GM21515 (cell line): ENCODE results near the gene CEACAM16.
"Not testable (repeated sequence)": the region's sequence is repeated elsewhere in the genome, so short reads cannot be mapped to it uniquely, and the experiment has no call there.

Source experiments
- ATAC-seq: cut with Tn5 transposase; IDR thresholded peaks from one replicate; pipeline ENCODE4 v1.9.1; 2021; ENCODE audit not compliant: unreplicated experiment

Gene CEACAM16

DNA sequence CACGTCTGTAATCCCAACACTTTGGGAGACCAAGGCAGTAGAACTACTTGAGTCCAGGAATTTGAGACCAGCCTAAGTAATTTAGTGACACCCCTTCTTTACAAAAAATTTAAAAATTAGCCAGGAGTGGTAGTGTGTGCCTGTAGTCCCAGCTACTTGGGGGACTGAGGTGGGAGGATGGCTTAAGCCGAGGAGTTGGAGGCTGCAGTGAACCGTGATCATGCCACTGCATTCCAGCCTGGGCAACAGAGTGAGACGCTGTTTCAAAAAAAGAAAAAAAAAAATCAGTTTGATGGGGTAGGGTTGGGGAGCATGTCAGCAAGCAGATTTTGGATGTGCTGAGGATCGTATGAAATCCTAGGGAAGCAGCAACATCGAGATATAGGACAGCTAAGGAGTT, 23.4 kb upstream of the CEACAM16 start:
- ATAC-seq: no peak

DNA sequence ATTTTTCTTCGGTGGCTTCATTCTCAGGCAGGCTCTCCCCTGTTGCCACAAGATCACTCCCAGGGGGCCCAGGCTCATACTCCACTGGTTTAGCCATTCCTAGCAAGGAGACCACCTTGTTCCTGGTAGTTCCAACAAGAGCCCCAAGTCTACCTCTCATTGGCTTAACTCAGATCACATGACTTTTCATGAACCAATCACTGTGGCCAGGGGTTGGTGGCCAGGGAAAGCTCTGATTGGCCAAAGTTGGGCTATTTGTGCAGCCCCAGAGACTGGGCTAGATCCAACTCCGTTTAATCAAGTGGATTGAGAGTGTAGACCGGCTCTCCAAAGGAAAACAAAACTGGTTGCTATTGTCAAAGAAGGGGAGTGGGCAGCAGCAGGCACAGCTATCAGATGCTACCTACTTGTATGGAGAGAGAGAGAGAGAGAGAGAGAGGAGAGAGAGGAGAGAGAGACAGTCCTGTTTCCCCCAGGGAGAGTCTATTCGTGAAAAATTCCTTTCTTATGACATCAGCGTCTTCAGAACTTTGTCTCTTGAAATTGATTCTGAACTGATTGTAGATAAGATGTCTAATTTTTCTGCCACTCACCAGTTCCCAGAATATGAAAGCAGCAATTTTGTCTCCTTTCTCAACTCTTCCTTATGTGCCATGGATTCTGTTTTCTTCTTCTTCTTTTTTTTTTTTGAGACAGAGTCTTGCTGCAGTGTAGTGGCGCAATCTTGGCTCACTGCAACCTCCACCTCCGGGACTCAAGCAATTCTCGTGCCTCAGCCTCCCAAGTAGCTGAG, 21.7 kb upstream of the CEACAM16 start:
- no peak for ATAC-seq

DNA sequence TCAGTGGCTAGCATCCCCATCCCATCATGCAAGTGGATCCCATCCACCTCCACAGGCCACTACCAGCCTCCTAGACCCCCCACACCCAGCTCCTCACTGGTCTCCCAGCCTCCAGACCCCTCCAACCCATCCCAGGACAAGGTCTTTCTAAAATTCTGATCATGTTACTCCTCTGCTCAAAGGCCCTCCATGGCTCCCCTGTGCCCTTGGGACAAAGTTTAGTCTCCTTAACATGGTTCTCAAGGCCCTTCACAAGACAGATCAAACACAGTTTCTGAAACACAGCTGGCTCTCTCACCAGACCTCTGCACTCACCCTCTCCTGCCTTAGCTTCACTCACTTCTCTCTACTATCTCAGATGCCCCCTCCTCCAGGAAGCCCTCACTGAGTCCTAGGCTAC, 18.4 kb upstream of the CEACAM16 start:
- no peak for ATAC-seq

DNA sequence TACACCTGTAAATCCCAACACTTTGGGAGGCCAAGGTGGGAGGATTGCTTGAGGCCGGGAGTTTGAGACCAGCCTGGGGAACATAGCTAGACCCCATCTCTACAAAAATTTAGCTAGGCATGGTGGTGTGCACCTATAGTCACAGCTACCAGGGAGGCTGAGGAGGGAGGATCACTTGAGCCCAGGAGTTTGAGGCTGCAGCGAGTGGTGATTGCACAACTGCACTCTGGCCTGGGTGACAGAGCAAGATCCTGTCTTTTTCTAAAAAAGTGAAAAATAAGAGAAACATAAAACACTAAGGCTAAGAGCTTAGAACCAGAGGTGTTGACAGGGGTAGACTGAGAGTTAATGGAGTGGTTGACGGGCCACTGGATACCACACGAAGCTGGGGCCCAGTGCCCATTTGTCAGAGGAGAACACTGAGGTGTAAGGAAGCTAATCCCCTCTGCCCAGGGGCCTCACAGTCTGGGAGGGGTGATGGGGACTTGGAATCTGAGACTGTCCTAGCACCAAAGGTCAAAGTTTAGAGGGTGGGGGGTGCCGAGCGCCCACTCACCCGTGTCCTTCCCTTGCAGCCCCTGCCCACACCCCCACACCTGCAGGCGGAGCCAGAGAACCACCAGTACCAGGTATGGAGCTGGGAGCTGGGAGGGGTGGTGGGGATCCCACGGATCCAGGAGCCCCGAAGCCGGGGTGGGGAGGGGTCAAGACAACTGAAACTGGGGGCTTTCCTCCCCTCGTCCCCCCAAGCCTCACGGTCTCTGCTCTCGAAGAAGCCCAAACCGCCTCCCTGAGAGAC, 16.8 kb upstream of the CEACAM16 start:
- no peak for ATAC-seq

DNA sequence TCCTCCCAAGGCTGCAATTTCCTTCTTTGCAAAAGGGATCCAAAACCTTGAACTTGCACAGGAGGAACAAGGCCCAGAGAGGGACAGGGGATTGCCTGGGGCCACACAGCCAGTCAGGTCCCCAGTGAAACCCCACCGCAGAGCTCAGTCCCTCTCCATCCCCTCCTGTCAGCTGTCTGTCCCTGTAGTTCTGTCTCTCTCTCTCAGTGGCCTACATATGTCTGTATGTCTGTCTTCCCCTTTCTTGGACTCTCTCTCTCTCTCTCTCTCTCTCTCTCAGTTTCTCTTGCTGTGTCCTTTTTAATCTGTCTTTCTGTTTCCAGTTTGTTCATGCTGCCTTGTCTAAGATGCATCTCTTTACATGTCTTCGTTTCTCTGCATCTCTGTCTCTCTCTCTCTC, 16.1 kb upstream of the CEACAM16 start:
- ATAC-seq: no peak

DNA sequence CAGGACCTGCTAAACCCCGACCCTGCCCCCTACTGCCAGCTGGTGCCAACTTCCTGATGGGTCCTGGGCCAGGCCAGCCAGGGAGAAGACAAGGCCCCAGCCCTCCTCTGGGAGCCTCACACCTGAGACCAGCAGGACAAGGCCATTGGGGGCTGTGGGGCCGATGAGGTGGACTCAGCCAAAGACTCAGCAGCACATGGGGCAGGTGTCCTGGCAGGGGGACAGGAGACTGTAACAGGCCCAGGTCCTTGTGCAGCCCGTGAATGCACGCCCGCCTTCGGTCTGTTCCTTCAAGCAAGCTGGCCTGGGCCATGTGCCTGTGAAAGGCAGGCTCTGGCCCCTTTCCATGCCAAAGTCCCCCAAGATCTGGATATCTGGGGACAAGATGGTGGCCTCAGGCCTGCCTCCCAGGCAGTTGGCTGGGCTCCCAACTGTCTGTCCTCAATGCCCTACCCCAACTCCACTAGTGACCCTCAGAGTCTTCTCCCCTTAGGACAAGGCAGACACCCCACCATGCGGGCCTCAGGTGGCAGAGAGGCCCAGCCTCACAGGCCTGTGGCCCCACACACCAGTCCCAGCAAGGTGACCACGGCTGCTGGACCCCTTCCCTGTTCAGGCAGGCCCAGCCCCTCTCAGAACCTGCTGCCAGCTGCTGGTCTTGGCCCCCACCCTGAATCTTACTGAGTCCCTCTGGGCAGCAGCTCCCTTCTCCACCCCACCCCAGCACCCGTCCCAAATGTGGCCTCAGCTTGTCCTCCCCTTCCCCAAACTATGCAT, 15.3 kb upstream of the CEACAM16 start:
- ATAC-seq: no peak

DNA sequence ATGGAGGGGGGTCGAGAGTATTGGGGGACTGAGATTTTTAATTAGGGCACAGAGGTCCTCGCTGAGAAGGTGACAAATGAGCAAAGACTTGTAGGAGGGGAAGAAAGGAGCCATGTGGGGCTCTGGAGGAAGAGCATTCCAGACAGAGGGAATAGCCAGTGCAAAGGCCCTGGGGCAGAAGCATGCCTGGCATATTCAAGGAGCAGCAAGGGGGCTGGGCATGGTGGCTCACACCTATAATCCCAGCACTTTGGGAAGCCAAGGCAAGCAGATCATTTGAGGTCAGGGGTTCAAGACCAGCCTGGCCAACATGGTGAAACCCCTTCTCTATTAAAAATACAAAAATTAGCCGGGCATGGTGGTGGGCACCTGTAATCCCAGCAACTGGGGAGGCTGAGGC, 14.6 kb upstream of the CEACAM16 start:
- ATAC-seq: not testable (repeated sequence)

DNA sequence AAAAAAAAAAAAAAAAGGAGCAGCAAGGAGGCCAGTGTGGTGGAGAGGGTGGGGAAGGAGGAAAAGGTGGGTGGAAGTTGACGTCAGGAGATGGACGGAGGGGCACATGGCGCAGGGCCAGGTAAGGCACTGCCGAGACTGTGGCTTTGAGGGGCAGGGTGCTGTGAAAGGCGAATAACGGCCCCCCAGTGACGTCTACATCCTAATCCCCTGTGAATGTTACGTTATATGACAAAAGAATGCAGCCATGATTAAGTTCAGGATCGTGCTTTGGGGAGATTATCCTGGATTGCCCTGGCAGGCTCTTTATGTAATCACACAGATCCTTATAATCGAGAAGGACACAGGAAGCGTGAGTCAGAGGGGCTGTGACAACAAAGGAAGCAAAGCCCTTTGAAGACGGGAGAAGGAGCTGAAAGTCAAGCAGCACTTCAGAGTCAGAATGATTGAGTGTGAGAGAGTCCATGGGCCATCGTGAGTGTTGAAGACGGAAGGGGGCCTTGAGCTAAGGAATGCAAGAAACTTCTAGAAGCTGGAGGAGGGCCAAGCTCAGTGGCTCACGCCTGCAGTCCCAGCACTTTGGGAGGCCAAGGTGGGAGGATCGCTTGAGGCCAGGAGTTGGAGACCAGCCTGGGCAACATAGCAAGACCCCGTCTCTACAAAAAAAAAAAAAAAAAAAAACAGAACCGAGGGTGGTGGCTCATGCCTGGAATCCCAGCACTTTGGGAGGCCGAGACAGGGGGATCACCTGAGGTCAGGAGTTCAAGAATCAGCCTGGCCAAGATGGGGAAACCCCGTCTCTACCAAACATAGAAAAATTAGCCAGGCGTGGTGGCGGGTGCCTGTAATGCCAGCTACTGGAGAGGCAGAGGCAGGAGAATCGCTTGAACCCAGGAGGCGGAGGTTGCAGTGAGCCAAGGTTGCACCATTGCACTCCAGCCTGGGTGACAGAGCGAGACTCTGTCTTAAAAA, 13.8 kb upstream of the CEACAM16 start:
- ATAC-seq: no peak

DNA sequence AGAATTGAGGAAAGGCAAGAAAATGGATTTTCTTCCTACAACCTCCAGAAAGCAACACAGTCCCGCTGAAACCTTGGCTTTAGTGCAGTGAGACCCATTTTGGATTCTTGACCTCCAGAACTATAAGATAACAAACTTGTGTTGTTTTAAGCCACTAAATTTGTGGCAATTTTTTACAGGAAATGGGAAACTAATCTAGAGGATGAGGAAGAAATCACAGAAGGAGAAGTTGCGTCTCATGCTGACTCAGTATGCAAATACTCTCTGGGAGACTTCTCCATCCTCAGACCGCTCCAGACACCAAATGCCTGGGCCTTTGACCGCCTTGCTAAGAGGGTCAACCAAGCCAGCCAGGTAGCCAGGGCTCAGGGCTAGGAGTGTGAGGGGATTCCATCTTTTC, 13.1 kb upstream of the CEACAM16 start:
- ATAC-seq: no peak

DNA sequence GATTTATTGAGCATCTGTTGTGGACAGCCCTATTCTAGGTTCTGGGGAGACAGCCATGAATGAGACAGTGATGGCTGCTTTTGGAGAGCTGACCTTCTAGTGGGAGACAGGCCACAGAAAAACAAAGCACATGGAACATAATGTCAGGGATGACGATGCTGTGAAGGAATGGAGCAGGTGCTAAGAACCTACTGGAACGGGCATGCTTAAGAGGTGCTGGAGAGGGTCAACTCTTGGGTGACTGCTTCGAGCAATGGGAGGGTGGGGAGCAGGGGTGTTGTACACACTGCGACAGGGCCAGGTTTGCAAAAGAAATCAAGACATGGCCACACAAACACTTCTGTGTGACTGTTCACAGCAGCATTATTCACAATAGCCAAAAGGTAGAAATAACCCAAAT, 12.1 kb upstream of the CEACAM16 start:
- ATAC-seq: no peak

DNA sequence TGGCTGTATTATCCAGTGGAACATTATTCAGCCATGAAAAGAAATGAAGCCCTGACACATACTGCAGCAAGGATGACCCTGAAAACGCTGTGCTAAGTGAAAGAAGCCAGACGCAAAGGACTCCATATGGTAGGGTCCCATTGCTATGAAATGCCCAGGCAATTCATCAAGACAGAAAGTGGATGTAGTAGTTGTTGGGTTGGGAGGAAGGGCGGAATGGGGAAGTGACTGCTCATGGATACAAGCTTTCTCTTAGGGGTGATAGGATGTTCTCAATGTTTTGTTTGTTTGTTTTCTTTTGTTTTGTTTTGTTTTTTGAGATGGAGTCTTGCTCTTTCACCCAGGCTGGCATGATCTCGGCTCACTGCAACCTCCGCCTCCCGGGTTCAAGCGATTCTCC, 11.1 kb upstream of the CEACAM16 start:
- ATAC-seq: no peak

DNA sequence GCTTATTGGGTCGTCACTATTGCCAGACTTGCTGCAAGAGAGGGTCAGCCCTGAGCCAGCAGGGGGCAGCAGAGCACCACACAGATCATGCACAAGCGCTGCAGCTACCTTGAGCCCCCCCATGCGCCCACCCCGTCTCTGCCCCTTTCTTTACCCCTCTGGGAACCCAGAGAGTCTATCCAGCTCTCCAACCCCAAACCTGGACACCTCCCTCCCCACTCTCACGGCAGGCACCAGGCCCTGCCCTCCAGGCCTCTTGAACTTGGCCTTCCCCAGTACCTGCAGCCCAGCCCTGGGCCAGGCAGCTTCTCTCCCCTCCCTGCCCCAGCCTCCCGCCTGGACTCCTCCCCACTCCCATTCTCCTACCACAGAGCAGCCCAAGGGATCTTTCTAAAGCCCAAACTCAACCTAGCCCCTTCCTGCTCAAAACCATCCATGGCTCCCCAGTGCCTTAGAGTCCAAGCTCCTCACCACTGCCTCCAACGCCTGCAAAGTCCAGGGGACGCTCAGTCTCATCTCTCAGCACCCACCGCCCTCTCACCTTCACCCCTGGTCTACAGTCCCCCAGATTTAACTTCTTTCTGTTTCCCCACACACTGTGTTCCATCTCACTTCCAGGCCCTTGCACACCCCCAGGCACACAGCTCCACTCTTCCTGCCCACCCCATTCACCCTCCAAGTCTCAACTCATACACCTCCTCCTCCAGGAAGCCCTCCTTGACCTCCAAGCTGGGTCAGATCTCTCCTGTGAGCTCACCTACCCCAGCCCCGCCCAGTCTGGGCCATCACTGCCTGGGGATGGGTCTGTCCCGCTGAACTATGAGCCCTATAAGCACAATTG, 9.4 kb upstream of the CEACAM16 start:
- ATAC-seq: no peak

DNA sequence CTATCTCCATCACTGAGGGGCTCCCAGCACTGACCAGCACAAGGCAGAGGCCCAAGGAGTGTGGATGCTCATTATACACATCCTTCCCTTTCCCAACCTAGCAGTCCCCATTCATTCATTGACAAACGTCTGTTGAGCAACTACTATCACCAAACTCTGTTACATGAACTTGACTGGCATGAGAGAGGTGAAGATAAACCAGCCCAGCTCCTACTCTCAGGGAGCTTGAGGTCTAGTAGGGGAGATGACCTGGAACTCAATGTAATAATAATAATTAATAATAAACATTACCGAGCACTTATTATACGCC, 8.9 kb upstream of the CEACAM16 start:
- ATAC-seq: no peak

DNA sequence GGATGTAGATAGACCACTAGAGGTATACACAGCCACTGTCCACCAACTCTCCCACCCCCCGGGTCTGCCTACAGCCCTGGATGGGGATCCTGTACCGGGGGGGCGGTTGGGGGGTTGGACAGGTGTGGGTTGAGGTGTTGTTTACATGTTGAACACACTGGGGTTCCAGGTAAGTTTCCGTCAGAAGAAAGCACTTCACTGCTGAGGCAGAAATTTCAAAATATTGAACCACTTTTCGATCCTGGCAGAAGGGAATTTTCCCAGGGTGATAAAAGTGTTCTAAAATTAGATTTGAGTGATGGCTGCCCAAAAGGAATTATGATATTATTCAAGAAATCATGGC, 6.6 kb upstream of the CEACAM16 start:
- ATAC-seq: no peak

DNA sequence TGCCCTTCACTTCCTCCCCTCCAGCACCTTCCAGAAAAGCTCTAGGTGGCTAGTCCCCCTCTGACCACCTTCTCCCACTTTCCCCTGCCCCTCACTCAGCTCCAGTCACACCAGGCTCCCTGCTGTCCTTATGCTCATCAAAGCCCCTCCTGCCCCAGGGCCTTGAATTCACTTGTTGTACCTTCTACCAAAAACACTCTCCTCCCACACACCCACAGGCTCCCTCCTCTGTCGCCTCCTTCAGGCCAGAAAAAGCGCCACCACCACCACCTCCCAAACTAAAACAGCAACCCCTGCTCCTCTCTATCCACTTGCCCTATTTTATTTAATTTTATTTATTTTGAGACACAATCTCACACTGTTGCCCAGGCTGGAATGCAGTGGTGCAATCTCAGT, 4.8 kb upstream of the CEACAM16 start:
- no peak for ATAC-seq

DNA sequence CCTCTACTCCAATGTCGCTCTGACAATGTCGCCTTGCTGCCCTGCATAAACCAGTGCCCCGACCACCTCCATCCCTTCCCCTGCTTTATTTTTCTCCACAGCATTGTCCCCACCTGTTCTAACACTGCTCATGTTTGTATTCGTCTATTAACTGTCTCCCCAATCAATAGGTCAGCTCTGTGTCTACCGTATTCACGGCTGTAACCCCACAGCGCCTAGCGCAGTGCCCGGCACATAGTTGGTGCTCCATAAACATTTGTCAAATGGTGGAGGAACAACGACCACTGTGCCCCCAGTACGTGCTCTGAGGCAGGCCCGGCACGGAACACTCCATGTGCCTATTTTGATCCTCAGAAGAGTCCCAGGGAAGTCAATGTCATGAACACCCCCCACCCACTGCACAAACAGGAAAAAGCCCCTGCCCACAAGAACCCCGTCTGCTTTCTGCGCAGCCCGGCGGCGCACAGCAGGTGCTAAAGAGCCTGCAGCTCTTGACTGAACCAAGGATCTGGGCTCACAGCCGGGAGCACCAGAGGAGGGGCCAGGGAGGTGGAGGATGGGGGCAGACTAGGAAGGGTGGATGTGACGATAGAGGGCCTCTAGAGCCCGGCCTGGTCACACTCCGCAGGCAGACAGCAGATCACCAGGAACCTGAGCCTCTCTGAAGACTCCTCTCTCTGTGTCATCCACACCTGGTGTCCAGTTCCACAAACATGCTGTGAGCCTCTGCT, 1.8 kb upstream of the CEACAM16 start:
- ATAC-seq: no peak

DNA sequence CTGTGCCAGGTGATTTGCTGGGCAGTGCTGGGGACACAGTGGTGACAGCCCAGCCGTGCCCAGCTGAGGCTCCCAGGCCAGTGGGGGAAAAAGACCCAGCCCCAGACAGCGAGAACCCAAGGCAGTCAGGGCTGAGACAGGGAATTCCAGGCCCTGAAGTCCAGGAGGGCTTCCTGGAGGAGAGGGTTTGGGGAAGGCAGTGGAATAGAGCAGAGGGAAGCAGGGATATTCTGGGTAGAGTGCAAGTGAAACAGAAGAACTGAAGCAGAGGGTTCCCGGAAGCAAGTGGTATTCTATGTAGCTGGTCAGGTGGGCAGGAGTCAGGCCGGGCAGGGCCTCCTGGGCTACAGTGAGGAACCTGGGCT, 1.3 kb upstream of the CEACAM16 start:
- ATAC-seq: no peak

DNA sequence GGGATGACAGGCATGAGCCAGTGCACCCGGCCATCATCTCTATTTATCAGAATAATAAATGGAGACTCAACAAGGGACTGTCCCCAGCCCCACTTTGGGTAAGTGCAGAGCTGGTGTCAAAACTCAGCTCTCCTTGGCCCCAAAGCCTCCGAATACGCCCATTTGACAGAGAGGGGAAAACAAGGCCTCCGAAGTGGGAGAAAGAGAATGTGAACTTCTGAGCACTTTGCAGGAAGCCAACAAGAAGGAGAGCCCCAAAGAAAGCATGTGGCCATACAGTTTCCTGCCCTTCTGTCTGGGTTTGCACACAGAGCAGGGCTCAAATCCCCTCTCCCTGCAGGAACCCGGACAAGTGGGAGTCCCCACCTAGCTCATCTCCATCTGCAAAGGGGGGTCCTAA, 1.6 kb downstream of the CEACAM16 start:
- ATAC-seq: no peak

DNA sequence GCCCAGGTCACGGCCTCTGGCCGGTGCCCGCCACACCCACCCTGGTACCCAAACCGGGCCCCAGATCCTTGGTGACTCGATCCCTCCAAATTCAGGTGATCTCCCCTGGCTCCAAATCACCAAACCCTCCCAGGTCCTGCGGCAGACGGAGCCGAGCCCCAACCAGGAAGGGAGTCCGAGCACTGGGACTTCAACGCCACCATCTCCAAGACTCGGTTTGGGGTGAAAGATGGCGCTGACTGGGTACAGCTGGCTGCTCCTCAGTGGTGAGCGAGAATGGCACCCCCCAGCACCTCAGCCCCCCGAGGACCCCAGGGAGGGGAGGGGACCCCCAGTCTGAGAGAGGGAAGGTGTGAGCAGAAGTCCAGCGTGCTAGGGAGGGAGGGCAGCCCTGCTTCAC, 2.3 kb downstream of the CEACAM16 start:
- ATAC-seq: no peak
